GM23338 (cell line): ENCODE data around the gene RHOD.

Experiments
- CREB1 ChIP-seq: fragments of 250-450 bp; sonication (Bioruptor Pico); IDR thresholded peaks from 2 replicates; pipeline ENCODE4 v1.5.0; 2020; ENCODE audit warnings: low read depth, mild to moderate bottlenecking, moderate library complexity
- CTCF ChIP-seq, 2 experiments: fragments of 200-600 bp in 1 of 2; sonication (generic) in 1 of 2; conservative IDR thresholded peaks; 2 replicates each; pipeline versions ENCODE4 v1.5.1 to v1.6.1; 2016 to 2017; ENCODE audit warnings: antibody characterized with exemption in 2 of 2, low read depth in 2 of 2, mild to moderate bottlenecking in 2 of 2, moderate library complexity in 1 of 2
- ETS1 ChIP-seq: IDR thresholded peaks from 2 replicates; pipeline ENCODE4 v1.6.1; 2016; ENCODE audit warnings: antibody characterized with exemption
- EZH2 ChIP-seq: fragments of 200-600 bp; sonication (generic); IDR thresholded peaks from one replicate; pipeline ENCODE4 v1.8.0; 2017; ENCODE audit warnings: antibody characterized with exemption, mild to moderate bottlenecking, low read depth; ENCODE audit not compliant: unreplicated experiment
- EZH2phosphoT487 ChIP-seq: fragments of 200-600 bp; sonication (generic); IDR thresholded peaks from one replicate; pipeline ENCODE4 v1.8.1; 2018; ENCODE audit warnings: antibody characterized with exemption; ENCODE audit not compliant: unreplicated experiment
- JUNB ChIP-seq: IDR thresholded peaks from one replicate; pipeline ENCODE4 v1.6.1; 2016; ENCODE audit warnings: antibody characterized with exemption; ENCODE audit not compliant: unreplicated experiment
- POLR2AphosphoS5 ChIP-seq: IDR thresholded peaks from 2 replicates; pipeline ENCODE4 v1.6.1; 2016; ENCODE audit warnings: antibody characterized with exemption, low read depth
- REST ChIP-seq: IDR thresholded peaks from one replicate; pipeline ENCODE4 v1.6.1; 2018; ENCODE audit warnings: antibody characterized with exemption; ENCODE audit not compliant: unreplicated experiment
- ZNF114 ChIP-seq: fragments of 250-450 bp; sonication (Bioruptor Pico); IDR thresholded peaks from 2 replicates; pipeline ENCODE4 v1.5.0; 2020; ENCODE audit warnings: mild to moderate bottlenecking, moderate library complexity

GRCh38 chr11:67052891-67053290 is 3.8 kb upstream of the RHOD start:
- TF ChIP-seq CTCF (conservative IDR thresholded peaks at IDR 0.05; ENCODE audit: low read depth in 2 of 2) (no peak), JUNB (no peak), REST (no peak), ETS1 (no peak), EZH2phosphoT487 (no peak), CREB1 (CRISPR knock-in tag) (no peak), POLR2AphosphoS5 (no peak), ZNF114 (no peak), EZH2 (no peak)
